HepG2 (cell line): Measurements from ENCODE around the gene S100A10.

Experiments used
- ELF4 ChIP-seq: sonication (generic); formaldehyde crosslinking; IDR thresholded peaks from 2 replicates; pipeline ENCODE4 v1.5.0; 2020; ENCODE audit warnings: missing genetic modification reagents, mild to moderate bottlenecking, moderate library complexity, borderline replicate concordance
- HCFC1 ChIP-seq: fragments of 150-350 bp; IDR thresholded peaks from 2 replicates; pipeline ENCODE4 v1.6.1; 2014; ENCODE audit warnings: low read depth, low read length
- SMAD9 ChIP-seq: sonication (generic); formaldehyde crosslinking; IDR thresholded peaks from 2 replicates; pipeline ENCODE4 v1.5.1; 2020; ENCODE audit warnings: mild to moderate bottlenecking, missing genetic modification reagents
- ZKSCAN1 ChIP-seq: fragments of 150-350 bp; IDR thresholded peaks from 2 replicates; pipeline ENCODE4 v1.6.1; 2014; ENCODE audit warnings: low read length
- ZNF652 ChIP-seq: IDR thresholded peaks from 2 replicates; pipeline ENCODE4 v1.6.1; 2016; ENCODE audit warnings: low read depth, borderline replicate concordance
- TF ChIP-seq, protein P1 (sequence below): IDR thresholded peaks from 2 replicates; pipeline ENCODE4 v1.6.1; 2016
- TF ChIP-seq, protein P2 (sequence below): sonication (generic); formaldehyde crosslinking; IDR thresholded peaks from 2 replicates; pipeline ENCODE4 v1.5.0; 2020; ENCODE audit warnings: mild to moderate bottlenecking, missing genetic modification reagents, moderate library complexity
- TF ChIP-seq, protein P3 (sequence below): sonication (generic); formaldehyde crosslinking; IDR thresholded peaks from 2 replicates; pipeline ENCODE4 v1.8.1; 2022; ENCODE audit warnings: low read depth, mild to moderate bottlenecking, missing genetic modification reagents
- TF ChIP-seq, protein P4 (sequence below): sonication (generic); formaldehyde crosslinking; IDR thresholded peaks from 2 replicates; pipeline ENCODE4 v1.4.0; 2020; ENCODE audit warnings: missing genetic modification reagents
- TF ChIP-seq, protein P5 (sequence below): sonication (generic); formaldehyde crosslinking; IDR thresholded peaks from 2 replicates; pipeline ENCODE4 v1.8.1; 2023; ENCODE audit warnings: missing genetic modification reagents, inconsistent platforms, borderline replicate concordance

DNA sequence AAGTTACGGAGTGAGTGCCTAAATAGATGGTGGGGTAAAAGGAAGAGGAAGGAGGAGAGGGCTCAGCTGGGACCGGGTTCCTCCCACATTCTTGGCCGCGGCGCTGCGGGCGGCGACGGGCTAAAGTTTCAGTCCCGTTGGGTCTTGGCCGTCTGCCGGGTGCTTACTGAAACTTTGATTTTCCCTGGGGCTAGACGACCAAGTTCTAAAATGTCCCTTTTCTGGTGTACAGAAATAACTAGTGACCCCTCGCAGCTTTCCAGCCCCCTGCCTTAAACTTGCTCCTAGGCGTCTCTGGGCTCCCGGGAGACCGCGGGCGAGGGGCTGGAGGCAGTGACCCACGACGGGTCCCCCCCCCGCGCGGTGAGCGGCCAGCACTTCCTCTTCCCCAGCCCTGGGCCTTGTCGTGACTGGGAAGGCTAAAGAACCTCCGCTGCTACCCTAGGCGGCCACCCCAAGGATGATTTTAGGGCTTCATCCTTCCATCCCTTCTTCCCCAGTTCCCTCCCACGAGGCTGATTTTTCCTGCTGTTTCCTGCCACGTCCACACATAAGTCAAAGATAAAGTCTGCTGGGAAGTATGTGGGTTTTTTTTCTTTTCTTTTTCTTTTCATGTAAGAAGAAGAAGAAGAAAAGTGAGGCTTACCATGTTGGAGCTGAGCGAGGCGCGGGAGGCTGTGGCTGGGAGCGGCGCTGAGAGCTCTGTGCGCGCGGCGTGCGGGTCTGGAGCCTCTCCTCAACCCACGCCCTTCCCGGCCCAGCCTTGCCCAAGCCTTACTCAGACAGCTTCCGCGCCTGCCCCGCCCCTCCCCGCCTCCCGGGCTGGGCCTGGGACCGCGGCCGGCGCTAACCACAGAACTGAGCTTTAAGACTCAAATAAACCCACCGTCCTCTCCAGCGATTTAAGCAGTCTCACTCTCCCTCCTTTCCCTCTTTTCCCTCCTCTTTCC lies 42.9 kb upstream of the S100A10 start, which contains the start of gene S100A11:
- no peak for TF ChIP-seq ZKSCAN1
- TF ChIP-seq, protein P1, sequence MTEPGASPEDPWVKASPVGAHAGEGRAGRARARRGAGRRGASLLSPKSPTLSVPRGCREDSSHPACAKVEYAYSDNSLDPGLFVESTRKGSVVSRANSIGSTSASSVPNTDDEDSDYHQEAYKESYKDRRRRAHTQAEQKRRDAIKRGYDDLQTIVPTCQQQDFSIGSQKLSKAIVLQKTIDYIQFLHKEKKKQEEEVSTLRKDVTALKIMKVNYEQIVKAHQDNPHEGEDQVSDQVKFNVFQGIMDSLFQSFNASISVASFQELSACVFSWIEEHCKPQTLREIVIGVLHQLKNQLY, result no peak
- TF ChIP-seq, protein P2, sequence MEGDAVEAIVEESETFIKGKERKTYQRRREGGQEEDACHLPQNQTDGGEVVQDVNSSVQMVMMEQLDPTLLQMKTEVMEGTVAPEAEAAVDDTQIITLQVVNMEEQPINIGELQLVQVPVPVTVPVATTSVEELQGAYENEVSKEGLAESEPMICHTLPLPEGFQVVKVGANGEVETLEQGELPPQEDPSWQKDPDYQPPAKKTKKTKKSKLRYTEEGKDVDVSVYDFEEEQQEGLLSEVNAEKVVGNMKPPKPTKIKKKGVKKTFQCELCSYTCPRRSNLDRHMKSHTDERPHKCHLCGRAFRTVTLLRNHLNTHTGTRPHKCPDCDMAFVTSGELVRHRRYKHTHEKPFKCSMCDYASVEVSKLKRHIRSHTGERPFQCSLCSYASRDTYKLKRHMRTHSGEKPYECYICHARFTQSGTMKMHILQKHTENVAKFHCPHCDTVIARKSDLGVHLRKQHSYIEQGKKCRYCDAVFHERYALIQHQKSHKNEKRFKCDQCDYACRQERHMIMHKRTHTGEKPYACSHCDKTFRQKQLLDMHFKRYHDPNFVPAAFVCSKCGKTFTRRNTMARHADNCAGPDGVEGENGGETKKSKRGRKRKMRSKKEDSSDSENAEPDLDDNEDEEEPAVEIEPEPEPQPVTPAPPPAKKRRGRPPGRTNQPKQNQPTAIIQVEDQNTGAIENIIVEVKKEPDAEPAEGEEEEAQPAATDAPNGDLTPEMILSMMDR (CRISPR knock-in tag), result no peak
- TF ChIP-seq HCFC1, result no peak
- TF ChIP-seq ELF4 (CRISPR knock-in tag), result no peak
- TF ChIP-seq, protein P3, sequence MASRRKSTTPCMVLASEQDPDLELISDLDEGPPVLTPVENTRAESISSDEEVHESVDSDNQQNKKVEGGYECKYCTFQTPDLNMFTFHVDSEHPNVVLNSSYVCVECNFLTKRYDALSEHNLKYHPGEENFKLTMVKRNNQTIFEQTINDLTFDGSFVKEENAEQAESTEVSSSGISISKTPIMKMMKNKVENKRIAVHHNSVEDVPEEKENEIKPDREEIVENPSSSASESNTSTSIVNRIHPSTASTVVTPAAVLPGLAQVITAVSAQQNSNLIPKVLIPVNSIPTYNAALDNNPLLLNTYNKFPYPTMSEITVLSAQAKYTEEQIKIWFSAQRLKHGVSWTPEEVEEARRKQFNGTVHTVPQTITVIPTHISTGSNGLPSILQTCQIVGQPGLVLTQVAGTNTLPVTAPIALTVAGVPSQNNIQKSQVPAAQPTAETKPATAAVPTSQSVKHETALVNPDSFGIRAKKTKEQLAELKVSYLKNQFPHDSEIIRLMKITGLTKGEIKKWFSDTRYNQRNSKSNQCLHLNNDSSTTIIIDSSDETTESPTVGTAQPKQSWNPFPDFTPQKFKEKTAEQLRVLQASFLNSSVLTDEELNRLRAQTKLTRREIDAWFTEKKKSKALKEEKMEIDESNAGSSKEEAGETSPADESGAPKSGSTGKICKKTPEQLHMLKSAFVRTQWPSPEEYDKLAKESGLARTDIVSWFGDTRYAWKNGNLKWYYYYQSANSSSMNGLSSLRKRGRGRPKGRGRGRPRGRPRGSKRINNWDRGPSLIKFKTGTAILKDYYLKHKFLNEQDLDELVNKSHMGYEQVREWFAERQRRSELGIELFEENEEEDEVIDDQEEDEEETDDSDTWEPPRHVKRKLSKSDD (CRISPR knock-in tag), result no peak
- no peak for TF ChIP-seq ZNF652 (CRISPR knock-in tag)
- TF ChIP-seq, protein P4, sequence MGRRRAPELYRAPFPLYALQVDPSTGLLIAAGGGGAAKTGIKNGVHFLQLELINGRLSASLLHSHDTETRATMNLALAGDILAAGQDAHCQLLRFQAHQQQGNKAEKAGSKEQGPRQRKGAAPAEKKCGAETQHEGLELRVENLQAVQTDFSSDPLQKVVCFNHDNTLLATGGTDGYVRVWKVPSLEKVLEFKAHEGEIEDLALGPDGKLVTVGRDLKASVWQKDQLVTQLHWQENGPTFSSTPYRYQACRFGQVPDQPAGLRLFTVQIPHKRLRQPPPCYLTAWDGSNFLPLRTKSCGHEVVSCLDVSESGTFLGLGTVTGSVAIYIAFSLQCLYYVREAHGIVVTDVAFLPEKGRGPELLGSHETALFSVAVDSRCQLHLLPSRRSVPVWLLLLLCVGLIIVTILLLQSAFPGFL (CRISPR knock-in tag), result no peak
- TF ChIP-seq, protein P5, sequence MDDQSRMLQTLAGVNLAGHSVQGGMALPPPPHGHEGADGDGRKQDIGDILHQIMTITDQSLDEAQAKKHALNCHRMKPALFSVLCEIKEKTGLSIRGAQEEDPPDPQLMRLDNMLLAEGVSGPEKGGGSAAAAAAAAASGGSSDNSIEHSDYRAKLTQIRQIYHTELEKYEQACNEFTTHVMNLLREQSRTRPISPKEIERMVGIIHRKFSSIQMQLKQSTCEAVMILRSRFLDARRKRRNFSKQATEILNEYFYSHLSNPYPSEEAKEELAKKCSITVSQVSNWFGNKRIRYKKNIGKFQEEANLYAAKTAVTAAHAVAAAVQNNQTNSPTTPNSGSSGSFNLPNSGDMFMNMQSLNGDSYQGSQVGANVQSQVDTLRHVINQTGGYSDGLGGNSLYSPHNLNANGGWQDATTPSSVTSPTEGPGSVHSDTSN (CRISPR knock-in tag), result no peak
- TF ChIP-seq SMAD9 (CRISPR knock-in tag), result no peak
